CD4-positive, CD25-positive, alpha-beta regulatory T cell (primary cell): ENCODE measurements around the gene ZFHX3. TPM values are rescaled to one million over a fixed set of nuclear protein-coding genes. Genes with fewer than 3 reads are reported as not detected.
"Not testable (repeated sequence)": the region's sequence is repeated elsewhere in the genome, so short reads cannot be mapped to it uniquely, and the experiment has no call there.

ENCODE experiments used
- ATAC-seq, 2 donors: fragments of 150-1000 bp; cut with Tn5 transposase; one replicate each; pipeline ENCODE4 v1.10.0; 2021; ENCODE audit warnings: low read depth in 2 of 2, moderate number of reproducible peaks in 2 of 2, moderate library complexity in 1 of 2
- DNase-seq, 3 donors: peaks; one replicate each; pipeline versions ENCODE4 v3.0.0 to v3.0.0-alpha.2; 2012 to 2022; ENCODE audit warnings: mixed read lengths in 1 of 3
- H3K27ac ChIP-seq: one replicate; pipeline ENCODE4 v1.7.0; 2013; ENCODE audit warnings: mild to moderate bottlenecking, low read length; ENCODE audit not compliant: insufficient read depth, poor library complexity, severe bottlenecking
- H3K27me3 ChIP-seq: one replicate; pipeline ENCODE4 v1.7.0; 2013; ENCODE audit warnings: low read length; ENCODE audit not compliant: control insufficient read depth, insufficient read depth
- H3K36me3 ChIP-seq: one replicate; pipeline ENCODE4 v1.7.0; 2013; ENCODE audit warnings: mild to moderate bottlenecking, low read length, moderate library complexity; ENCODE audit not compliant: control insufficient read depth, insufficient read depth
- H3K4me1 ChIP-seq: 2 replicates; pipeline ENCODE4 v1.7.0; 2013; ENCODE audit warnings: mild to moderate bottlenecking, low read length; ENCODE audit not compliant: insufficient read depth, control insufficient read depth, poor library complexity, severe bottlenecking
- H3K4me3 ChIP-seq: one replicate; pipeline ENCODE4 v1.7.0; 2013; ENCODE audit warnings: low read depth, mild to moderate bottlenecking, low read length, moderate library complexity
- H3K9me3 ChIP-seq, 2 experiments: 1 replicate in 1 of 2; 2 replicates in 1 of 2; pipeline ENCODE4 v1.7.0; 2013; ENCODE audit warnings: low read length in 2 of 2, mild to moderate bottlenecking in 1 of 2, moderate library complexity in 1 of 2; ENCODE audit not compliant: control insufficient read depth in 2 of 2
- H3K27ac Mint-ChIP-seq, 3 donors: one replicate each; pipeline ENCODE4 v1.8.0; 2020 to 2022; ENCODE audit warnings: mild to moderate bottlenecking in 3 of 3, mixed read lengths in 3 of 3, moderate library complexity in 2 of 3
- H3K27me3 Mint-ChIP-seq: one replicate; pipeline ENCODE4 v1.8.0; 2022; ENCODE audit warnings: mild to moderate bottlenecking, mixed read lengths
- H3K36me3 Mint-ChIP-seq: one replicate; pipeline ENCODE4 v1.8.0; 2020; ENCODE audit warnings: mixed read lengths
- H3K4me1 Mint-ChIP-seq, 4 donors: one replicate each; pipeline ENCODE4 v1.8.0; 2020 to 2022; ENCODE audit warnings: mixed read lengths in 4 of 4, mild to moderate bottlenecking in 1 of 4
- H3K4me3 Mint-ChIP-seq, 4 donors: one replicate each; pipeline ENCODE4 v1.8.0; 2020 to 2022; ENCODE audit warnings: mild to moderate bottlenecking in 4 of 4, mixed read lengths in 4 of 4, moderate library complexity in 3 of 4
- H3K9me3 Mint-ChIP-seq, 7 donors: one replicate each; pipeline ENCODE4 v1.8.0; 2020 to 2022; ENCODE audit warnings: mixed read lengths in 7 of 7, mild to moderate bottlenecking in 3 of 7, moderate library complexity in 2 of 7
- polyA plus RNA-seq, 4 donors: library from polyadenylated mRNA; unstranded; fragments of 300-500 nt; fragmentation: Illumina TruSeq; gene quantifications; one replicate each; pipeline ENCODE4 v1.2.3, GENCODE V29; 2021
- total RNA-seq: library from RNA; stranded (reverse); gene quantifications from one replicate; pipeline ENCODE4 v1.2.3, GENCODE V29; 2022

The ZFHX3 gene
- total and polyA plus RNA-seq, 5 donors from 2014 or later: 0.01 to 0.94 (median 0.03) TPM; not detected in 1

GRCh38 chr16:73091174-73091573 lies 43.2 kb upstream of the ZFHX3 start:
- H3K27me3 Mint-ChIP-seq: no peaks in the 10 kb centered on the region
- H3K9me3 Mint-ChIP-seq: peaks cover 0 to 6% (median 0%) of the 10 kb centered on the region in 7 donors
- H3K27me3 ChIP-seq: no peaks in the 10 kb centered on the region
- ATAC-seq (no peak), DNase-seq (no peak)
- H3K4me3 Mint-ChIP-seq: no peak overlapping the region
- no peaks in the 10 kb centered on the region for H3K9me3 ChIP-seq
- no peaks in the 10 kb centered on the region for H3K4me1 Mint-ChIP-seq
- no peaks in the 10 kb centered on the region for H3K36me3 Mint-ChIP-seq
- H3K4me3 ChIP-seq: no peak overlapping the region
- H3K4me1 ChIP-seq: no peaks in the 10 kb centered on the region
- H3K27ac Mint-ChIP-seq: no peak overlapping the region
- H3K36me3 ChIP-seq: no peaks in the 10 kb centered on the region
- no peak overlapping the region for H3K27ac ChIP-seq

- Mint-ChIP-seq H3K36me3 (no peaks in the 10 kb centered on the region), H3K4me1 (no peaks in the 10 kb centered on the region), H3K27me3 (no peaks in the 10 kb centered on the region), H3K27ac (no peak overlapping the region), H3K4me3 (no peak overlapping the region), H3K9me3 (peaks cover 0 to 6% (median 3%) of the 10 kb centered on the region in 7 donors)
- no peaks in the 10 kb centered on the region for H3K27me3 ChIP-seq
- ATAC-seq (no peak), DNase-seq (no peak)
- no peaks in the 10 kb centered on the region for H3K9me3 ChIP-seq
- H3K27ac ChIP-seq: no peak overlapping the region
- H3K36me3 ChIP-seq: no peaks in the 10 kb centered on the region
- H3K4me1 ChIP-seq: no peaks in the 10 kb centered on the region
- H3K4me3 ChIP-seq: no peak overlapping the region
Observed at GRCh38 chr16:73089420-73089819, 41.5 kb upstream of the ZFHX3 start.

- H3K36me3 Mint-ChIP-seq: no peaks in the 10 kb centered on the region
- H3K36me3 ChIP-seq: no peaks in the 10 kb centered on the region
- H3K9me3 Mint-ChIP-seq: peaks cover 0 to 5% (median 2%) of the 10 kb centered on the region in 7 donors
- no peak overlapping the region for H3K4me3 Mint-ChIP-seq
- no peaks in the 10 kb centered on the region for H3K27me3 ChIP-seq
- no peaks in the 10 kb centered on the region for H3K9me3 ChIP-seq
- no peaks in the 10 kb centered on the region for H3K27me3 Mint-ChIP-seq
- no peak overlapping the region for H3K27ac Mint-ChIP-seq
- H3K4me3 ChIP-seq: no peak overlapping the region
- DNase-seq: no peak
- H3K27ac ChIP-seq: no peak overlapping the region
- H3K4me1 Mint-ChIP-seq: no peaks in the 10 kb centered on the region
- ATAC-seq: no peak
- H3K4me1 ChIP-seq: no peaks in the 10 kb centered on the region
Observed at GRCh38 chr16:73086108-73086507, 38.2 kb upstream of the ZFHX3 start.

- no peak overlapping the region for H3K4me3 Mint-ChIP-seq
- Histone ChIP-seq H3K27ac (no peak overlapping the region), H3K27me3 (no peaks in the 10 kb centered on the region), H3K4me1 (no peaks in the 10 kb centered on the region), H3K4me3 (no peak overlapping the region), H3K36me3 (no peaks in the 10 kb centered on the region), H3K9me3 (no peaks in the 10 kb centered on the region)
- DNase-seq (no peak), ATAC-seq (no peak)
- peaks cover 0 to 5% (median 3%) of the 10 kb centered on the region in 7 donors for H3K9me3 Mint-ChIP-seq
- no peak overlapping the region for H3K27ac Mint-ChIP-seq
- H3K4me1 Mint-ChIP-seq: no peaks in the 10 kb centered on the region
- no peaks in the 10 kb centered on the region for H3K27me3 Mint-ChIP-seq
- H3K36me3 Mint-ChIP-seq: no peaks in the 10 kb centered on the region
Observed at GRCh38 chr16:73083271-73083670, 35.3 kb upstream of the ZFHX3 start.

- not testable (repeated sequence) for DNase-seq, H3K9me3 ChIP-seq, H3K27me3 Mint-ChIP-seq, H3K27me3 ChIP-seq, ATAC-seq, H3K27ac Mint-ChIP-seq, H3K27ac ChIP-seq, H3K4me3 ChIP-seq, H3K4me1 ChIP-seq, H3K9me3 Mint-ChIP-seq, H3K4me1 Mint-ChIP-seq, H3K4me3 Mint-ChIP-seq, H3K36me3 ChIP-seq, H3K36me3 Mint-ChIP-seq
Observed at GRCh38 chr16:73082634-73083051, 34.7 kb upstream of the ZFHX3 start.

GRCh38 chr16:73080931-73081330 lies 33.0 kb upstream of the ZFHX3 start:
- DNase-seq: no peak
- no peak overlapping the region for H3K4me3 Mint-ChIP-seq
- H3K36me3 Mint-ChIP-seq: no peaks in the 10 kb centered on the region
- H3K9me3 Mint-ChIP-seq: peaks cover 0 to 4% (median 2%) of the 10 kb centered on the region in 7 donors
- peaks cover 4% of the 10 kb centered on the region for H3K27me3 Mint-ChIP-seq
- Histone ChIP-seq H3K27ac (no peak overlapping the region), H3K36me3 (no peaks in the 10 kb centered on the region), H3K4me3 (no peak overlapping the region), H3K4me1 (no peaks in the 10 kb centered on the region), H3K9me3 (no peaks in the 10 kb centered on the region), H3K27me3 (no peaks in the 10 kb centered on the region)
- no peak overlapping the region for H3K27ac Mint-ChIP-seq
- ATAC-seq: no peak
- H3K4me1 Mint-ChIP-seq: no peaks in the 10 kb centered on the region

- Histone ChIP-seq H3K27ac (no peak overlapping the region), H3K36me3 (no peaks in the 10 kb centered on the region), H3K27me3 (no peaks in the 10 kb centered on the region), H3K9me3 (no peaks in the 10 kb centered on the region), H3K4me3 (no peak overlapping the region), H3K4me1 (no peaks in the 10 kb centered on the region)
- ATAC-seq (no peak), DNase-seq (no peak)
- no peaks in the 10 kb centered on the region for H3K4me1 Mint-ChIP-seq
- H3K36me3 Mint-ChIP-seq: no peaks in the 10 kb centered on the region
- H3K4me3 Mint-ChIP-seq: no peak overlapping the region
- peaks cover 0 to 5% (median 0%) of the 10 kb centered on the region in 7 donors for H3K9me3 Mint-ChIP-seq
- peaks cover 7% of the 10 kb centered on the region for H3K27me3 Mint-ChIP-seq
- H3K27ac Mint-ChIP-seq: no peak overlapping the region
Observed at GRCh38 chr16:73076324-73076810, 28.4 kb upstream of the ZFHX3 start.

- peaks cover 0 to 7% (median 0%) of the 10 kb centered on the region in 7 donors for H3K9me3 Mint-ChIP-seq
- H3K27me3 Mint-ChIP-seq: peaks cover 23% of the 10 kb centered on the region
- ATAC-seq: no peak
Observed at GRCh38 chr16:73074382-73074781, 26.5 kb upstream of the ZFHX3 start.

More at GRCh38 chr16:73074382-73074781, 26.5 kb upstream of the ZFHX3 start:
- Mint-ChIP-seq H3K4me3 (no peak overlapping the region), H3K4me1 (no peaks in the 10 kb centered on the region), H3K27ac (no peak overlapping the region), H3K36me3 (no peaks in the 10 kb centered on the region)
- Histone ChIP-seq H3K4me3 (no peak overlapping the region), H3K4me1 (no peaks in the 10 kb centered on the region), H3K27ac (no peak overlapping the region), H3K27me3 (no peaks in the 10 kb centered on the region), H3K9me3 (no peaks in the 10 kb centered on the region), H3K36me3 (no peaks in the 10 kb centered on the region)
- no peak for DNase-seq
